Endothelial cell (in vitro differentiated cells): ENCODE data around the gene CHRNB2. TPM values are rescaled to one million over a fixed set of nuclear protein-coding genes. Genes with fewer than 3 reads are reported as not detected.

ENCODE experiments used
- DNase-seq: peaks from one replicate; pipeline ENCODE4 v3.0.0; 2021; ENCODE audit warnings: low spot score
- H3K27ac Mint-ChIP-seq: one replicate; pipeline ENCODE4 v1.8.0; 2021; ENCODE audit warnings: mixed read lengths, inconsistent platforms; ENCODE audit not compliant: unreplicated experiment
- H3K27me3 Mint-ChIP-seq: one replicate; pipeline ENCODE4 v1.8.0; 2021; ENCODE audit warnings: mild to moderate bottlenecking, moderate library complexity, mixed read lengths, inconsistent platforms; ENCODE audit not compliant: unreplicated experiment
- H3K36me3 Mint-ChIP-seq: one replicate; pipeline ENCODE4 v1.8.0; 2021; ENCODE audit warnings: mild to moderate bottlenecking, low read depth, mixed read lengths, inconsistent platforms; ENCODE audit not compliant: unreplicated experiment
- H3K4me1 Mint-ChIP-seq: one replicate; pipeline ENCODE4 v1.8.0; 2021; ENCODE audit warnings: mild to moderate bottlenecking, mixed read lengths, inconsistent platforms; ENCODE audit not compliant: unreplicated experiment
- H3K4me3 Mint-ChIP-seq: one replicate; pipeline ENCODE4 v1.8.0; 2021; ENCODE audit warnings: mild to moderate bottlenecking, mixed read lengths, inconsistent platforms; ENCODE audit not compliant: unreplicated experiment
- H3K9me3 Mint-ChIP-seq: one replicate; pipeline ENCODE4 v1.8.0; 2021; ENCODE audit warnings: mixed read lengths, inconsistent platforms; ENCODE audit not compliant: unreplicated experiment
- total RNA-seq: library from RNA; stranded (reverse); fragmentation: NEBNext Ultra II Directional; extraction: Animal tissue kit (Norgen Biotek cat#: 25700); gene quantifications from one replicate; pipeline ENCODE4 v1.2.1, GENCODE V29; 2021; ENCODE audit not compliant: unreplicated experiment
- TF ChIP-seq, protein P1 (sequence below): fragments of 200-600 bp; sonication (generic); IDR thresholded peaks from one replicate; pipeline ENCODE4 v1.5.0; 2021; ENCODE audit warnings: antibody characterized with exemption; ENCODE audit not compliant: unreplicated experiment

CHRNB2 gene
- total RNA-seq, 1 donor from 2014 or later, result 0.44 TPM

DNA sequence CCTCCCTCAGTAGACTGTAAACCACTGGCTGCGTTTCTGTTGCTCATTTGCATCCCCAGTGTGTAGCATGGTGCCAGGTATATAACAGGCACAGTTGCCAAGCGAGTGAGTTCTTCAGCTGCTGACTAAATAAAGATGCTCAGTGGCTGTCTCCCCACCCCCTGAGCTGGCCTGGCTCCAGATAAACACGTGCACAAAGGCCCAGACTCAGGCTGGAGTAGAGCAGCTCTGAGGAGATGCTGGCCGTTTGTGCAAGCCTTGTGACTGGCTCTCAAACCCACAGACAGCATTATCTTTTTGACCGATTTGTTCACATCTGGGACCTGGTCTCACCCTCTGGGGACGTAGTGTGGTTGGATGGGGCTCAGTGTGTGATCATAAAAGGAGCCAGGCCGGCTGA, 7.1 kb downstream of the CHRNB2 start:
- Mint-ChIP-seq H3K27me3 (peaks cover 14% of the 10 kb centered on the region), H3K9me3 (no peaks in the 10 kb centered on the region), H3K4me1 (peaks cover 14% of the 10 kb centered on the region), H3K36me3 (peaks cover 18% of the 10 kb centered on the region), H3K27ac (no peak overlapping the region), H3K4me3 (no peak overlapping the region)
- no peak for DNase-seq
- TF ChIP-seq, protein P1, sequence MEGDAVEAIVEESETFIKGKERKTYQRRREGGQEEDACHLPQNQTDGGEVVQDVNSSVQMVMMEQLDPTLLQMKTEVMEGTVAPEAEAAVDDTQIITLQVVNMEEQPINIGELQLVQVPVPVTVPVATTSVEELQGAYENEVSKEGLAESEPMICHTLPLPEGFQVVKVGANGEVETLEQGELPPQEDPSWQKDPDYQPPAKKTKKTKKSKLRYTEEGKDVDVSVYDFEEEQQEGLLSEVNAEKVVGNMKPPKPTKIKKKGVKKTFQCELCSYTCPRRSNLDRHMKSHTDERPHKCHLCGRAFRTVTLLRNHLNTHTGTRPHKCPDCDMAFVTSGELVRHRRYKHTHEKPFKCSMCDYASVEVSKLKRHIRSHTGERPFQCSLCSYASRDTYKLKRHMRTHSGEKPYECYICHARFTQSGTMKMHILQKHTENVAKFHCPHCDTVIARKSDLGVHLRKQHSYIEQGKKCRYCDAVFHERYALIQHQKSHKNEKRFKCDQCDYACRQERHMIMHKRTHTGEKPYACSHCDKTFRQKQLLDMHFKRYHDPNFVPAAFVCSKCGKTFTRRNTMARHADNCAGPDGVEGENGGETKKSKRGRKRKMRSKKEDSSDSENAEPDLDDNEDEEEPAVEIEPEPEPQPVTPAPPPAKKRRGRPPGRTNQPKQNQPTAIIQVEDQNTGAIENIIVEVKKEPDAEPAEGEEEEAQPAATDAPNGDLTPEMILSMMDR, result no peak

DNA sequence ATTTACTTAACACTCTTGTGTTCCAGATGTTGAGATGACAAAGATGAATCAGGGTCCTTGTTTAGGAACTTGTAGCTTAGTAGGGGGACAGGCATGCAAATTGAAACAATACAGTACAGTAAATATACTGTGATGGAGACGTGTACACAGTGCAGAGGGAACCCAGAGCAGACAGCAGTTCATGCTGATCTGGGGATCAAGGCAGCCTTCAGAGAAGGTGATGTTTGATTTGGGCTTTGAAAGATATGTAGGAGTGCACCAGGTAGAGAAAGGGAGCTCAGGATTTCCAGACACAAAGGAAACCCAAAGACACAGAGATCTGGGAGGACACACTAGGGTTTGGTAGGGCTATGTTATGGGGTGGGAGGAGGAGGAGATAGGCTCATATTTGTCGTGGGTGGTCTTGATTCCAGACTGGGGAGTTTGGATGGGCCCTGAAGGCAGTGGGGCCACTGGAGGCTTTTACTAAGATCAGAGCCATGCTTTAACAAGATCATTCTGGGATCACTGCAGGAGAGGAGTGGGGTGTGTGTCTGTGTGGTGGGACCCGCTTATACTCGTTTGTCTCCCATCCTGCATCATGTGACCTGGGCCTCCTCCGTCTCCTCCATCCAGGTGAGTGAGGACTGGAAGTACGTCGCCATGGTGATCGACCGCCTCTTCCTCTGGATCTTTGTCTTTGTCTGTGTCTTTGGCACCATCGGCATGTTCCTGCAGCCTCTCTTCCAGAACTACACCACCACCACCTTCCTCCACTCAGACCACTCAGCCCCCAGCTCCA, 7.8 kb downstream of the CHRNB2 start:
- H3K36me3 Mint-ChIP-seq, result peaks cover 21% of the 10 kb centered on the region
- H3K4me3 Mint-ChIP-seq, result no peak overlapping the region
- no peak for DNase-seq
- H3K4me1 Mint-ChIP-seq, result peaks cover 15% of the 10 kb centered on the region
- H3K27ac Mint-ChIP-seq, result peak overlapping the region; percentile 6
- H3K9me3 Mint-ChIP-seq, result no peaks in the 10 kb centered on the region
- H3K27me3 Mint-ChIP-seq, result peaks cover 16% of the 10 kb centered on the region
- TF ChIP-seq, protein P1, result no peak

DNA sequence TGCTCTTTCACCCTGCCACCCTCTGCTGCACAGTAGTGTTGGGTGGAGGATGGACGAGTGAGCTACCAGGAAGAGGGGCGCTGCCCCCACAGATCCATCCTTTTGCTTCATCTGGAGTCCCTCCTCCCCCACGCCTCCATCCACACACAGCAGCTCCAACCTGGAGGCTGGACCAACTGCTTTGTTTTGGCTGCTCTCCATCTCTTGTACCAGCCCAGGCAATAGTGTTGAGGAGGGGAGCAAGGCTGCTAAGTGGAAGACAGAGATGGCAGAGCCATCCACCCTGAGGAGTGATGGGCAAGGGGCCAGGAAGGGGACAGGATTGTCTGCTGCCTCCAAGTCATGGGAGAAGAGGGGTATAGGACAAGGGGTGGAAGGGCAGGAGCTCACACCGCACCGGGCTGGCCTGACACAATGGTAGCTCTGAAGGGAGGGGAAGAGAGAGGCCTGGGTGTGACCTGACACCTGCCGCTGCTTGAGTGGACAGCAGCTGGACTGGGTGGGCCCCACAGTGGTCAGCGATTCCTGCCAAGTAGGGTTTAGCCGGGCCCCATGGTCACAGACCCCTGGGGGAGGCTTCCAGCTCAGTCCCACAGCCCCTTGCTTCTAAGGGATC, 8.5 kb downstream of the CHRNB2 start:
- Mint-ChIP-seq H3K4me3 (peak overlapping the region; percentile 2), H3K27me3 (peaks cover 16% of the 10 kb centered on the region), H3K36me3 (peaks cover 21% of the 10 kb centered on the region), H3K4me1 (peaks cover 15% of the 10 kb centered on the region), H3K27ac (peak overlapping the region; percentile 6), H3K9me3 (no peaks in the 10 kb centered on the region)
- DNase-seq, result no peak
- TF ChIP-seq, protein P1, result no peak

DNA sequence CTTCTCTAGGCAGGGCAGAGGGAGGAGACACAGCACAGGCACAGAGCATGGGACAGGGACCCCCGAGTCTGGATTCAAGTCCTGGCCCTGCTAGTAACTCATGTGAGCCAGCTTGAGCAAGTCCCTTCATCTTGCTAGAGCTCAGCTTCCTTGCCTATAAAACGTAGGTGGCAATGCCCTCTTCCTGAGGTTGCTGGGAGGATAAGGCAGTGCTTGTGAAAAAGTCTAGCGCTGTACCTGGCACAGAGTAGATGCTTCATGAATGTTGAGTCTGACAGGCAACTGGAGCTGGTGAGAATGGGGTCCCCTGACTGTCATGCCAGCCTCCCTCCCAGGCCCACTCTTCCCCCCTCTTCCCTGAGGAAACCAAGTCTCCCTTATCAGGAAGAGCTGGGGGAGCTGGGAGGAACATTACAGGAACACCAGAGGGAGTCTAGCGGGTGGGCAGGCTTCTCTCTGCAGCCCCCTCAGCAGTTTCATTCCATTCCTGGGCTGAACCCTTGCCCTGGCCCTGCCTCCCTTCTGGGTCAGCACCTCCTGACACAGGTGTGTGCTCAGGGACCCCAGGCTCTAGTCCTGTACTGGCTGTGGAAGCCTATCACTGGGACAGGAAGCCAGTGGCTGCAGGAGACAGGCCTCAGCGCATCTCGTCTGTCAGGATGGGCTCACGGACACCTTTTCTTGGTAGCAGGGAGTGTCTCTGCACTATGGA, 9.9 kb downstream of the CHRNB2 start:
- H3K4me3 Mint-ChIP-seq, result no peak overlapping the region
- no peak overlapping the region for H3K27ac Mint-ChIP-seq
- DNase-seq, result no peak
- TF ChIP-seq, protein P1, result no peak
- peaks cover 15% of the 10 kb centered on the region for H3K4me1 Mint-ChIP-seq
- peaks cover 26% of the 10 kb centered on the region for H3K36me3 Mint-ChIP-seq
- H3K27me3 Mint-ChIP-seq, result peaks cover 13% of the 10 kb centered on the region
- H3K9me3 Mint-ChIP-seq, result no peaks in the 10 kb centered on the region
